Tibial artery (tissue), 4 donors: ENCODE data around the gene IGSF23.

Source experiments
- DNase-seq, 2 donors: peaks; one replicate each; pipeline ENCODE4 v3.0.0-alpha.2; 2019
- H3K27ac ChIP-seq, 2 donors: fragments of 200-600 bp; sonication (generic) in 1 of 2; 1 replicate in 1 of 2; 2 replicates in 1 of 2; pipeline ENCODE4 v1.5.1; 2018 to 2019; ENCODE audit warnings: mild to moderate bottlenecking in 1 of 2
- H3K27me3 ChIP-seq, 2 donors: fragments of 200-600 bp; sonication (generic) in 1 of 2; one replicate each; pipeline versions ENCODE4 v1.5.1 to v1.6.0; 2016 to 2019
- H3K36me3 ChIP-seq, 3 donors: fragments of 200-600 bp; sonication (generic) in 2 of 3; one replicate each; pipeline ENCODE4 v1.5.1; 2016 to 2019; ENCODE audit warnings: mild to moderate bottlenecking in 2 of 3
- H3K4me1 ChIP-seq, 4 donors: fragments of 200-600 bp; sonication (generic) in 2 of 4; 1 replicate in 3 of 4; 2 replicates in 1 of 4; pipeline ENCODE4 v1.5.1; 2016 to 2019
- H3K4me3 ChIP-seq, 2 donors: fragments of 200-600 bp; sonication (generic) in 1 of 2; 1 replicate in 1 of 2; 2 replicates in 1 of 2; pipeline ENCODE4 v1.5.1; 2018 to 2019; ENCODE audit warnings: mild to moderate bottlenecking in 2 of 2
- H3K9me3 ChIP-seq, 3 donors: fragments of 200-600 bp; sonication (generic) in 1 of 3; one replicate each; pipeline ENCODE4 v1.5.1; 2016 to 2019
- CTCF ChIP-seq, 2 experiments: fragments of 200-600 bp in 1 of 2; fragments of 450-650 bp in 1 of 2; IDR thresholded peaks; one replicate each; pipeline ENCODE4 v1.5.1; 2017 to 2019; ENCODE audit warnings: antibody characterized with exemption in 2 of 2, mild to moderate bottlenecking in 1 of 2, moderate library complexity in 1 of 2
- intact Hi-C: fragments of 100-400 bp; cut with DNase I; formaldehyde crosslinking; loops from one replicate; pipeline ENCODE4 v1.15.0; 2023; ENCODE audit warnings: low total_unique reads

The IGSF23 gene

DNA sequence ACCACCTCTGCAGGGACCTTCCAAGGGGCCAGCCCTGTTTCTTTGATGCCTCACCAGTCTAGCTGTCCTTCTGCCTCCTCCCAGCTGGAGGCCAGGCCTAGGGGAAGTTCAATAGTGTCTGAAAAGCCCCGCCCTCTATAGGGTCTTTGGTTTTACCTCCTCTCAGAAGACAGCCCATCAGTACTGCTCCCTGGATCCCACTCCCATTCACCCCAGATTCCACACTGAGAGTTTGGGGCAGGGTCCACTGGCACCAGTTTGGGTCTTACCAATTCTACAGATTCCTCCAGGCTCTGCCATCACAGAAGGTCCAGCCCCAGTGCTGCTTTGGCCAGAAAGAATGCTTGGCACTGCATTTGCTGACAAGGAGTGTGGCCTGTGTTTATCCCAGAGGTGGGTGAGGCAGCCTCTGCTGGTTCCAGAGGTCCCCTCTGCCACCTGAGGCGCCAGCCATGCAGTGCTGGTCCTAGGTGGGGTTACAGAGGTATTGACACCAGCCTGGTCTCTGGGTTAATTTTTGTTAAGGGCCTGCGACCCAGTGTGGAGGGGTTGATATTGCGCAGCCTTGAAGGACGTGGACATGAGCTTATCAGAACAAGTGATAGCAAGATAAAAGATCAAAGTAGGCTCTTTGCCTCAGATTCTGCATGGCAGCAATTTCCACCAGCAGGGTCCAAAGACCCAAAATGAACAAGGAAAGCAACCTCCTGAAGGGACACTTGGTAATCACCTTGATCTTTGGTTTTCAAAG is 41.4 kb upstream of the IGSF23 start:
- no peaks in the 10 kb centered on the region for H3K9me3 ChIP-seq
- H3K36me3 ChIP-seq: no peaks in the 10 kb centered on the region
- H3K27me3 ChIP-seq: peaks cover 0 to 20% of the 10 kb centered on the region in 2 donors
- no peaks in the 10 kb centered on the region for H3K4me1 ChIP-seq
- H3K27ac ChIP-seq: no peak overlapping the region
- DNase-seq: no peak
- TF ChIP-seq CTCF (IDR thresholded peaks at IDR 0.05): no peak
- intact Hi-C loops: no loop called here
- no peak overlapping the region for H3K4me3 ChIP-seq

GRCh38 chr19:44572581-44572900 is 40.8 kb upstream of the IGSF23 start:
- no peaks in the 10 kb centered on the region for H3K9me3 ChIP-seq
- H3K27me3 ChIP-seq: peaks cover 0 to 20% of the 10 kb centered on the region in 2 donors
- intact Hi-C loops: no loop called here
- no peak overlapping the region for H3K27ac ChIP-seq
- no peaks in the 10 kb centered on the region for H3K36me3 ChIP-seq
- DNase-seq: no peak
- no peak overlapping the region for H3K4me3 ChIP-seq
- H3K4me1 ChIP-seq: no peaks in the 10 kb centered on the region
- no peak for TF ChIP-seq CTCF (IDR thresholded peaks at IDR 0.05)

DNA sequence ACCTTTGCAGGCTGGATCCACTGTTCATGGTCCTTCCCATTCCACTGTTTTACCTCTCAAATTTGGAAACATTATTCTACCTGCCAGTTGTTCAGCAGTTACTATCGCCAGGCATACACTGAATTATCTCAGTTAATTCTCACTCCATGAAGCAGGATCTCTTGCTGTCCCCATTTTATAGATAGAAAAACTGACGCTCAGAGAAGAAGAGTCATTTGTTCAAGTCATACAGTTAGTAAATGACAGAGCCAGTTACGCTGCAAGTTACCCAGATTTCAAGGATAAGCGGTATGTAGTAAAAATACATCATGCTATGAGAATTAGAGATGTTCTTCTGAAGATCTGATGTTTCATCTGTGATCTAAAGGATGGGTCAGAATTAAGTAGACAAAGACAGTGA is 40.2 kb upstream of the IGSF23 start:
- H3K4me3 ChIP-seq: no peak overlapping the region
- peaks cover 0 to 17% of the 10 kb centered on the region in 2 donors for H3K27me3 ChIP-seq
- no peak for TF ChIP-seq CTCF (IDR thresholded peaks at IDR 0.05)
- no peaks in the 10 kb centered on the region for H3K4me1 ChIP-seq
- intact Hi-C loops: no loop called here
- DNase-seq: no peak
- no peaks in the 10 kb centered on the region for H3K9me3 ChIP-seq
- no peaks in the 10 kb centered on the region for H3K36me3 ChIP-seq
- H3K27ac ChIP-seq: no peak overlapping the region

DNA sequence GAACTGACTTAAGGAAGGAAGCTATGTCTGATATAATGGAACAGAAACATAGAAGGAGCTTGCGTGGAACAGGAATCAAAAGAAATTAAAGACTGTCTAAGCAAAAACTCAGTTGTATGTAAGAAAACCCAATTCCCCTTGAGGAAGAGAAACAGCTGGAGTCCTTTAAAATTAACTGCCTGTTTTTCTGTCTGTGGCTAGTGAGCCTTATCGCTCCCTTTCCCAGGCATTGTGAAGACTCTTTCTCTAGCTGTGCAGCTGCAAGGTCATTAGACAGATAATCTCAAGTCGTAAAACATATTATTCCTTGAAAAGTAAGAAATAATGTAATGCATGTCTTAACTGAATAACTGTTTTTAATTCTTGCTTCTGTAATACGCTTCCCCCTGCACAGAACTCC is 39.7 kb upstream of the IGSF23 start:
- Histone ChIP-seq H3K27ac (no peak overlapping the region), H3K9me3 (no peaks in the 10 kb centered on the region), H3K4me1 (no peaks in the 10 kb centered on the region), H3K36me3 (no peaks in the 10 kb centered on the region), H3K4me3 (no peak overlapping the region), H3K27me3 (peaks cover 0 to 17% of the 10 kb centered on the region in 2 donors)
- intact Hi-C loops: loop anchor here (2.0 kb wide), 1 partner anchor 83 kb away; no protein-coding TSS in a partner anchor
- TF ChIP-seq CTCF (IDR thresholded peaks at IDR 0.05): no peak
- DNase-seq: no peak

GRCh38 chr19:44574186-44574950 is 39.0 kb upstream of the IGSF23 start:
- intact Hi-C loops: loop anchor here (2.0 kb wide), 1 partner anchor 82 kb away; no protein-coding TSS in a partner anchor

More at GRCh38 chr19:44574186-44574950, 39.0 kb upstream of the IGSF23 start:
- no peak for DNase-seq
- no peaks in the 10 kb centered on the region for H3K36me3 ChIP-seq
- no peak for TF ChIP-seq CTCF (IDR thresholded peaks at IDR 0.05)
- no peak overlapping the region for H3K4me3 ChIP-seq
- no peak overlapping the region for H3K27ac ChIP-seq
- peaks cover 0 to 17% of the 10 kb centered on the region in 2 donors for H3K27me3 ChIP-seq
- H3K9me3 ChIP-seq: no peaks in the 10 kb centered on the region
- H3K4me1 ChIP-seq: no peaks in the 10 kb centered on the region
